Colonic mucosa (tissue), 4 donors: ENCODE measurements around the gene EPG5. TPM values are rescaled to one million over a fixed set of nuclear protein-coding genes. Genes with fewer than 3 reads are reported as not detected.
"Not testable (repeated sequence)": the region's sequence is repeated elsewhere in the genome, so short reads cannot be mapped to it uniquely, and the experiment has no call there.

ENCODE experiments used
- DNase-seq: peaks from one replicate; pipeline ENCODE4 v3.0.0-alpha.2; 2020
- H3K27ac ChIP-seq: fragments of 200-600 bp; one replicate; pipeline ENCODE4 v1.8.0; 2021
- H3K27me3 ChIP-seq: fragments of 200-600 bp; one replicate; pipeline ENCODE4 v1.8.0; 2021
- H3K36me3 ChIP-seq: fragments of 200-600 bp; one replicate; pipeline ENCODE4 v1.8.0; 2021
- H3K4me1 ChIP-seq: fragments of 200-600 bp; one replicate; pipeline ENCODE4 v1.8.0; 2021; ENCODE audit warnings: mild to moderate bottlenecking
- H3K4me3 ChIP-seq: fragments of 200-600 bp; one replicate; pipeline ENCODE4 v1.8.0; 2021
- H3K9ac ChIP-seq, 2 donors: one replicate each; pipeline ENCODE4 v1.7.0; 2013; ENCODE audit warnings: control low read depth in 2 of 2, low read depth in 2 of 2, low read length in 2 of 2
- H3K9me3 ChIP-seq: fragments of 200-600 bp; one replicate; pipeline ENCODE4 v1.8.0; 2021
- CTCF ChIP-seq: fragments of 200-600 bp; IDR thresholded peaks from one replicate; pipeline ENCODE4 v1.8.0; 2022; ENCODE audit warnings: antibody characterized with exemption, mild to moderate bottlenecking
- intact Hi-C: fragments of 100-400 bp; cut with DNase I; formaldehyde crosslinking; loops from one replicate; pipeline ENCODE4 v1.14.1; 2022
- total RNA-seq, 2 donors: library from RNA; stranded (reverse); fragmentation: NEBNext Ultra II Directional in 1 of 2; extraction: Animal tissue kit (Norgen Biotek cat#: 25700) in 1 of 2; gene quantifications; one replicate each; pipeline ENCODE4 v1.2.1, GENCODE V29; 2021
- donor health status: healthy.
- donor health status: DM: no; HTN: no; CAD: no.
- donor health status: DM: no; HTN: no; CAD: no.

Gene EPG5
- total RNA-seq, 2 donors from 2014 or later: 16.0 to 17.3 TPM

- no peak overlapping the region for H3K4me3 ChIP-seq
- intact Hi-C loops: no loop called here
- no peaks in the 10 kb centered on the region for H3K36me3 ChIP-seq
- H3K27me3 ChIP-seq: peaks cover 29% of the 10 kb centered on the region
- H3K9me3 ChIP-seq: no peaks in the 10 kb centered on the region
- peaks cover 14% of the 10 kb centered on the region for H3K4me1 ChIP-seq
- no peak overlapping the region for H3K27ac ChIP-seq
- no peak overlapping the region for H3K9ac ChIP-seq
- no peak for DNase-seq
- no peak for TF ChIP-seq CTCF
These were observed 132.8 kb downstream of the EPG5 start for GRCh38 chr18:45834306-45834705.

- no peak overlapping the region for H3K27ac ChIP-seq
These were observed 133.3 kb downstream of the EPG5 start for GRCh38 chr18:45833846-45834245.

GRCh38 chr18:45830917-45831316 lies 136.2 kb downstream of the EPG5 start:
- TF ChIP-seq CTCF: no peak
- Histone ChIP-seq H3K36me3 (no peaks in the 10 kb centered on the region), H3K9me3 (no peaks in the 10 kb centered on the region), H3K27me3 (no peaks in the 10 kb centered on the region), H3K9ac (no peak overlapping the region), H3K27ac (no peak overlapping the region), H3K4me3 (no peak overlapping the region), H3K4me1 (no peaks in the 10 kb centered on the region)
- DNase-seq: no peak
- intact Hi-C loops: no loop called here

More at GRCh38 chr18:45833846-45834245, 133.3 kb downstream of the EPG5 start:
- intact Hi-C loops: no loop called here
- DNase-seq: no peak
- Histone ChIP-seq H3K9ac (no peak overlapping the region), H3K27me3 (peaks cover 25% of the 10 kb centered on the region), H3K9me3 (no peaks in the 10 kb centered on the region), H3K4me3 (no peak overlapping the region), H3K36me3 (no peaks in the 10 kb centered on the region), H3K4me1 (peaks cover 14% of the 10 kb centered on the region)
- no peak for TF ChIP-seq CTCF

GRCh38 chr18:45829855-45830254 lies 137.3 kb downstream of the EPG5 start:
- DNase-seq: no peak
- H3K4me1 ChIP-seq: no peaks in the 10 kb centered on the region
- intact Hi-C loops: no loop called here

GRCh38 chr18:45828917-45829811 lies 138.0 kb downstream of the EPG5 start:
- no peak for DNase-seq
- no peaks in the 10 kb centered on the region for H3K4me1 ChIP-seq
- no peaks in the 10 kb centered on the region for H3K27me3 ChIP-seq
- no peak for TF ChIP-seq CTCF
- H3K36me3 ChIP-seq: no peaks in the 10 kb centered on the region
- H3K9ac ChIP-seq: no peak overlapping the region
- H3K9me3 ChIP-seq: no peaks in the 10 kb centered on the region
- no peak overlapping the region for H3K4me3 ChIP-seq
- no peak overlapping the region for H3K27ac ChIP-seq
- intact Hi-C loops: no loop called here

More at GRCh38 chr18:45829855-45830254, 137.3 kb downstream of the EPG5 start:
- no peak for TF ChIP-seq CTCF
- Histone ChIP-seq H3K9ac (no peak overlapping the region), H3K9me3 (no peaks in the 10 kb centered on the region), H3K27me3 (no peaks in the 10 kb centered on the region), H3K27ac (no peak overlapping the region), H3K36me3 (no peaks in the 10 kb centered on the region), H3K4me3 (no peak overlapping the region)

GRCh38 chr18:45826716-45827115 lies 140.4 kb downstream of the EPG5 start:
- H3K9me3 ChIP-seq, H3K36me3 ChIP-seq, H3K9ac ChIP-seq, H3K4me3 ChIP-seq, H3K27me3 ChIP-seq, intact Hi-C loops, DNase-seq, H3K4me1 ChIP-seq, H3K27ac ChIP-seq: not testable (repeated sequence)
